Subcutaneous adipose tissue (tissue), 4 donors: Measurements from ENCODE around the gene XPC. TPM values are rescaled to one million over a fixed set of nuclear protein-coding genes. Genes with fewer than 3 reads are reported as not detected.

Experiments used
- total RNA-seq, 4 donors: library from RNA; depleted of rRNA; stranded (reverse); fragments of >200 nt; gene quantifications; one replicate each; pipeline ENCODE4 v1.1.0, GENCODE V29; 2016
- TF ChIP-seq, protein P1 (sequence below): fragments of 450-650 bp; IDR thresholded peaks from one replicate; pipeline ENCODE4 v1.5.1; 2016; ENCODE audit warnings: low read depth, mild to moderate bottlenecking, control low read depth, antibody characterized with exemption, moderate library complexity

Gene XPC
- total RNA-seq, 4 donors from 2014 or later, result 25.4 to 70.6 (median 46.0) TPM

DNA sequence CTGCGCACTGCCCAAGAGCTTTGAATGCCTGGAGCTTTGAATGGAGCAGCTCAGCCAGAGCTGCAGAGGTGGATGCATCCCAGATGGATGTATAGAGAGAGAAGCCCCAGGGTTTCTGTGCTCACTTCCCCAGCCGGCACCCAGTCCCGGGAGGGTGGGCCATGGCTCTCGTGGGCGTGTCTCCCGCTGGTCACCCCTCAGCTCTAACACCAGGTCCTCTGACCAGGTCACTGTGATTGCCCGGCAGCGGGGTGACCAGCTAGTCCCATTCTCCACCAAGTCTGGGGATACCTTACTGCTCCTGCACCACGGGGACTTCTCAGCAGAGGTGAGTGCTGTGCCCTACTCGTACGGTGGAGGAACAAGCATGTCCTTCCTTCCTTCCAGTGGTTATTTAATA is 42.8 kb downstream of the XPC start:
- TF ChIP-seq, protein P1, sequence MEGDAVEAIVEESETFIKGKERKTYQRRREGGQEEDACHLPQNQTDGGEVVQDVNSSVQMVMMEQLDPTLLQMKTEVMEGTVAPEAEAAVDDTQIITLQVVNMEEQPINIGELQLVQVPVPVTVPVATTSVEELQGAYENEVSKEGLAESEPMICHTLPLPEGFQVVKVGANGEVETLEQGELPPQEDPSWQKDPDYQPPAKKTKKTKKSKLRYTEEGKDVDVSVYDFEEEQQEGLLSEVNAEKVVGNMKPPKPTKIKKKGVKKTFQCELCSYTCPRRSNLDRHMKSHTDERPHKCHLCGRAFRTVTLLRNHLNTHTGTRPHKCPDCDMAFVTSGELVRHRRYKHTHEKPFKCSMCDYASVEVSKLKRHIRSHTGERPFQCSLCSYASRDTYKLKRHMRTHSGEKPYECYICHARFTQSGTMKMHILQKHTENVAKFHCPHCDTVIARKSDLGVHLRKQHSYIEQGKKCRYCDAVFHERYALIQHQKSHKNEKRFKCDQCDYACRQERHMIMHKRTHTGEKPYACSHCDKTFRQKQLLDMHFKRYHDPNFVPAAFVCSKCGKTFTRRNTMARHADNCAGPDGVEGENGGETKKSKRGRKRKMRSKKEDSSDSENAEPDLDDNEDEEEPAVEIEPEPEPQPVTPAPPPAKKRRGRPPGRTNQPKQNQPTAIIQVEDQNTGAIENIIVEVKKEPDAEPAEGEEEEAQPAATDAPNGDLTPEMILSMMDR, result no peak

DNA sequence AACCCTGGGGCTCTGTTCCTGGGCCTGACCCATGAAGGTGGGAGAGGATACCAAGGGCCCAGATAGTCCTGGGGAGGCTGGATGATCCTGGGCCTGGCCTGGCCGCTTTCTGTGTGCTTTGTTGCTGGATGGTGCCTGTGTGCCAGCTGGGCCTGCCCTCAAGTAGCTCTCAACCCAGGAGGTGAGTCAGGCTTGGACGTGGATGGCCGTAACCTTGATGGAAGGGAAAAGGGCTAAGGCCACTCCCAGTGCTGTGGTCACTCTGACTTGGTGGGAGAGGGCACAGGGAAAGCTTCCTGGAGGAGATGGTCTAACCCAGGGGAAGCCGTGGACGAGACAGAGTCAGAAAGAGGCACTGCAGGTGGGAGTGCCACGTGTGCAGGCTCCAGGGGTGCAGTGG is 44.1 kb downstream of the XPC start:
- TF ChIP-seq, protein P1, result no peak

DNA sequence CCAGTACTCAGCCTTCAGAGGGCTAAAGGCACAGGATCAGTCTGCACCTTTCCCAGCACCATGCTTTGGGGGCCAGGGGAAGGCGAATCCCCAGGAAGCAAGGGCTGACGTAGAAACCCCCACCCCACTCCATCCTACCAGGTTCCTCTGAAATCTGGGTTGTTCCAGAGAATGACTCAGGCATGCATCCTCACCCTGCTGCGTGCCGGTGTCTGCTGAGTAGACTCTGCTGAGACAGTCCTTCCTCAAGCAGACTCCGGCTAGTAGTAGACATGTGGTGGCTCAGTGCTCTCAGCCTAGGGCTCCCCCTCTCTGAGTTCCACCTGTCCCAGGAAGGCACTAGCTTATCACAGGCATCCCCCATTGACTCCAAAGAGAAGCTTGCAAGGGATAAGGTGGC is 44.5 kb downstream of the XPC start:
- TF ChIP-seq, protein P1, result no peak

GRCh38 chr3:14133188-14133800 is 45.1 kb downstream of the XPC start:
- TF ChIP-seq, protein P1, result no peak

DNA sequence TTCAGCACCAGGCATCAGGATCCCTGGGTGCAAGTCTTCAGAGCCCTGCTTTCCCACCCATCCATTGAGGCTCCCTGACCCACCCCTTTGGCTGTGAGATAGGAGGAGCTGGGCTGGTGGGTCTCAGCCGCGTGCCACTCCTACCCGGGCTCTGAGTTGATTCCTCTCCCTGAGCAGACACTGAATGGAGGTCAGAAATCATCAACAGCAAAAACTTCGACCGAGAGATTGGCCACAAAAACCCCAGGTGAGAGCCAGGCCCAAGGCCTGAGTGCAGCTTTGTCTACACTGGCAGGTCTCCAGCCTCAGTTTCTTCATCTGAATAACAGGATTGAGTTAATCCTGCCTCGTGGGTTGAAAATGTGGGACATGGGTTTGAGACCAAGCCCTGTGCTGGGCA is 45.7 kb downstream of the XPC start:
- TF ChIP-seq, protein P1, result no peak

GRCh38 chr3:14132120-14132519 is 46.3 kb downstream of the XPC start:
- TF ChIP-seq, protein P1, result no peak

- TF ChIP-seq, protein P1, result no peak
Observed at GRCh38 chr3:14131134-14131533, 47.3 kb downstream of the XPC start.
